ENCODE measurements around the gene OASL.

- TF ChIP-seq ARNT (IDR thresholded peaks at IDR 0.05): no peak
- TF ChIP-seq NFRKB (IDR thresholded peaks at IDR 0.05): no peak
- TF ChIP-seq TARDBP (IDR thresholded peaks at IDR 0.05): no peak
- TF ChIP-seq FOXM1 (IDR thresholded peaks at IDR 0.05; ENCODE audit: borderline replicate concordance): no peak
Measured at GRCh38 chr12:121085069-121085468, 46.0 kb upstream of the OASL start.

Data from HEK293T (cell line).